Tibial nerve (tissue), 3 donors: ENCODE measurements around the gene ZNFX1.

Experiments used
- POLR2A ChIP-seq, 2 donors: fragments of 450-650 bp; IDR thresholded peaks; one replicate each; pipeline ENCODE4 v1.6.1; 2017; ENCODE audit warnings: antibody characterized with exemption in 2 of 2, mild to moderate bottlenecking in 2 of 2, moderate library complexity in 2 of 2
- TF ChIP-seq, protein P1 (sequence below), 5 experiments: fragments of 200-600 bp in 3 of 5; fragments of 450-650 bp in 2 of 5; sonication (generic) in 3 of 5; IDR thresholded peaks; one replicate each; pipeline ENCODE4 v1.5.1; 2016 to 2019; ENCODE audit warnings: antibody characterized with exemption in 5 of 5, mild to moderate bottlenecking in 3 of 5, moderate library complexity in 2 of 5

DNA sequence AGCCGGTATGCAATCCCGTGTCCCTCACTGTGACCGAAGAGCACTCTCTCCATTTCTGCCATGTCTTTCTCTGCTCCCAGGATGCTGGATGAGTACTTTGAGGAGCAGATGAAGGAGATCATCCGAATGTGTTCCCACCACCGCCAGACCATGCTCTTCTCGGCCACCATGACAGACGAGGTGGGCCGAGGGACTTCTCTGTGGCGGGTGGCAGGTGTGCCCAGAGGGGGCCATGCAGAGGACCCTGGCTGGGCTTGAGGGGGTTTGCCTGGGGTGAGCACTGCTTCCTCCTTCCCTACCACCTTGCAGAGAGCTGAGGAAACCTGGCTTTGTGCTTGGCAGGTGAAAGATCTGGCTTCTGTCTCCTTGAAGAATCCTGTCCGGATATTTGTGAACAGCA, 44.6 kb downstream of the ZNFX1 start:
- TF ChIP-seq, protein P1, sequence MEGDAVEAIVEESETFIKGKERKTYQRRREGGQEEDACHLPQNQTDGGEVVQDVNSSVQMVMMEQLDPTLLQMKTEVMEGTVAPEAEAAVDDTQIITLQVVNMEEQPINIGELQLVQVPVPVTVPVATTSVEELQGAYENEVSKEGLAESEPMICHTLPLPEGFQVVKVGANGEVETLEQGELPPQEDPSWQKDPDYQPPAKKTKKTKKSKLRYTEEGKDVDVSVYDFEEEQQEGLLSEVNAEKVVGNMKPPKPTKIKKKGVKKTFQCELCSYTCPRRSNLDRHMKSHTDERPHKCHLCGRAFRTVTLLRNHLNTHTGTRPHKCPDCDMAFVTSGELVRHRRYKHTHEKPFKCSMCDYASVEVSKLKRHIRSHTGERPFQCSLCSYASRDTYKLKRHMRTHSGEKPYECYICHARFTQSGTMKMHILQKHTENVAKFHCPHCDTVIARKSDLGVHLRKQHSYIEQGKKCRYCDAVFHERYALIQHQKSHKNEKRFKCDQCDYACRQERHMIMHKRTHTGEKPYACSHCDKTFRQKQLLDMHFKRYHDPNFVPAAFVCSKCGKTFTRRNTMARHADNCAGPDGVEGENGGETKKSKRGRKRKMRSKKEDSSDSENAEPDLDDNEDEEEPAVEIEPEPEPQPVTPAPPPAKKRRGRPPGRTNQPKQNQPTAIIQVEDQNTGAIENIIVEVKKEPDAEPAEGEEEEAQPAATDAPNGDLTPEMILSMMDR (IDR thresholded peaks at IDR 0.05) = no peak
- TF ChIP-seq POLR2A (IDR thresholded peaks at IDR 0.05) = no peak
